ENCODE data around the gene RASD1. TPM values are rescaled to one million over a fixed set of nuclear protein-coding genes. Genes with fewer than 3 reads are reported as not detected.
A peak's percentile ranks its signal among the peaks of the same experiment; 100 is the strongest.

RASD1 gene, protein sequence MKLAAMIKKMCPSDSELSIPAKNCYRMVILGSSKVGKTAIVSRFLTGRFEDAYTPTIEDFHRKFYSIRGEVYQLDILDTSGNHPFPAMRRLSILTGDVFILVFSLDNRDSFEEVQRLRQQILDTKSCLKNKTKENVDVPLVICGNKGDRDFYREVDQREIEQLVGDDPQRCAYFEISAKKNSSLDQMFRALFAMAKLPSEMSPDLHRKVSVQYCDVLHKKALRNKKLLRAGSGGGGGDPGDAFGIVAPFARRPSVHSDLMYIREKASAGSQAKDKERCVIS
- 0.96 TPM for total RNA-seq (ENCODE audit: insufficient read depth, low replicate concordance)

DNA sequence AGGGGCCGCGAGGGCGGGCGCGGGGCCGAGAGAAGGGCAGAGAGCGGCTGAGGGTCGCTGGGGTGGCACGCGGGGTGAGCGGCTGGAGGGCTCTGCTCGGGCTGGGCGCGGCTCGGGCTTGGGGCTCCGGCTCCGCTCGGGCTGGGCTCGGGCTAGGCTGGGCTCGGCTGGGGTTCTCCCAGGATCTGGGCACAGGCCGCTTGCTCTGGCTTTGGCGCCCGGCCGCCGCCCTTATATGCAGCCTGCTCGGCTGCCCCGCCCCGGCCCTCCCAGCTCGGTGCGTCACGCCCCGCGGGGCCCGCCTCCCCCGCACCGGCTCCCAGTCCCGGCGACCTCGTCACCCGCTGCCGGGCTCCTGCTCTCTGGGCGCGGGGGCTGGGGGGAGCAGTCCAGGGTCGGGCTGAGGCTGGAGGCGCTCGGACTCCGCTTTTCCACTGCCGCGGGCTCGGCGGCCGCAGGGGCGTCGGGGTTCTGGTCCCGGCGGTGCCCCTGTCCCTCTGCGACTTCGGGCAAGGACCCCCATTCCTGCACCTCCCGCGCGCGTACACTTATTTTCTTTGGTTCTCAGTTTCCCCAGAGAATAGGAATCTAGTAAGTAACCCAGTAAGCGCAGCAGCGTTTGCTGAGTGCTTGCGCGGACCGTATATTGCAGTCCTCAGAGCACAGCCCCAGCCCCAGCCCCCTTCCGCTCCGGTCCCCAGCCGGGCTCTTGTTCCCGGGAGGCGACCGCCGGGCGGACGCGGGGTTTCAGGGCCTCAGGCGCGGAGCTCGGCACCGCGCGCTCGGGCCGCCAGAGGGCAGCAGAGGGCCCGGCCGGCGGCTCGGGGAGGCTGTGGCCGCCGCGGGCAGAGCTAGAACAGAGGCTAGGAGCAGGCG lies at the start of gene RASD1:
Gene RASD1, minus strand, starts transcription at position 207 of the 876 bp plus-strand sequence. CDS start 214 bp downstream, outside the sequence.
- peak; percentile 85 for DNase-seq (ENCODE audit: low spot score)

DNA sequence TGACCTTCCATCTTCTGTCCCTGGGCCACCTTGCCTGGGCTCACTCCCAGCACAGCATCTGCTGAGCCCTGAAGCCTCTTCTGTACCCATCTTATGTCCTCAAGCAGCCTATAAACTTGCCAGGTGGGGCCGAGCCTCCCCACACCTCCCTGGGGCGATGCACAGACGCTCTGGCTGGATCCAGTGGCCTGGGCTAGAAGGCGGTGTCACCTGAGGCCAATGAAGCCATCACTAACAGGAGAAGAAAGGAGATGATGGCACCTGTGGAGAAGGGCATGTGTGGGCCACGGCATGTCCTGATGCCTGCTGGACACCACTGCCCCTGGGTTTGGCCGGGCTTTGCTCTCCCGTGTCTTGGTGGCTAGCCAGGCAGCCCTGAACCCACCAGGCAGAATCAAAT lies 49.8 kb upstream of the RASD1 start:
- DNase-seq (ENCODE audit: low spot score) = no peak

DNA sequence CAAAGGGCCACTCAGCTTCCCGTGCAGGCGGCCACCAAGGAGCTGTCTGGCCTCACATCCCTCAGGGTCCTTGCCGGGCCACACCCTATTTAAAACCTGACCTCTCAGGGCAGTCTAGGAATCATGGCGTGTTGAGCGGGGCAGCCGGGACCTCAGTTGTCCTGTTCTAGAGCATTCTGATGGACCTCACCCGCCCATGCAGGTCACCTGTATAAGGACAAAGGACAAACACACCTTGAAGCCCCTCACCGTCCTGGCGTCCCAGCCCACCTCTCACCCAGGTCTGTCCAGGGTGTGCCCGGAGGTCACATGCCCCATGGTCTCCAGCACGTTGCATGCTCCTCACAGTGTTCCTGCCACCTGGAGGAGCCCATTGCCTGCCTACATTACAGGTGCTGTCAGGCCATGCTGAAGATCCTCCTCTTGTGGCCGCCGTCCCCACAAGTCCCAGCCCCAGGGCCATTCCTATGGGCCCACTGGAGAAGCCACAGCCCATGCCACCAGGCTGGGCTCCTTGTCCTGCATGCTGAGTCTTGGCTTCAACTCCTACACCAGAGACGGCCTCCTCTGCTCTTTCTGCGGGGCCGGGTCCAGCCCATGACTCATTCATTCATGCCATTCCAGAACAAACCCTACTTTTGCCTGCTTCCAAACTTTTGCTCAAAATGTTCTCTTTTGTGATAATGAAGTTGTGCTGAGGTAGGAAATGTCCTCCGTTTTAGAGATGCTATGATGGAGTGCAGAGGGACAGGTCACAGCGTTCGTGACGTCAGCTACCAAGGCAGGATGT lies 49.0 kb upstream of the RASD1 start:
- DNase-seq (ENCODE audit: low spot score) = peak; percentile 80

DNA sequence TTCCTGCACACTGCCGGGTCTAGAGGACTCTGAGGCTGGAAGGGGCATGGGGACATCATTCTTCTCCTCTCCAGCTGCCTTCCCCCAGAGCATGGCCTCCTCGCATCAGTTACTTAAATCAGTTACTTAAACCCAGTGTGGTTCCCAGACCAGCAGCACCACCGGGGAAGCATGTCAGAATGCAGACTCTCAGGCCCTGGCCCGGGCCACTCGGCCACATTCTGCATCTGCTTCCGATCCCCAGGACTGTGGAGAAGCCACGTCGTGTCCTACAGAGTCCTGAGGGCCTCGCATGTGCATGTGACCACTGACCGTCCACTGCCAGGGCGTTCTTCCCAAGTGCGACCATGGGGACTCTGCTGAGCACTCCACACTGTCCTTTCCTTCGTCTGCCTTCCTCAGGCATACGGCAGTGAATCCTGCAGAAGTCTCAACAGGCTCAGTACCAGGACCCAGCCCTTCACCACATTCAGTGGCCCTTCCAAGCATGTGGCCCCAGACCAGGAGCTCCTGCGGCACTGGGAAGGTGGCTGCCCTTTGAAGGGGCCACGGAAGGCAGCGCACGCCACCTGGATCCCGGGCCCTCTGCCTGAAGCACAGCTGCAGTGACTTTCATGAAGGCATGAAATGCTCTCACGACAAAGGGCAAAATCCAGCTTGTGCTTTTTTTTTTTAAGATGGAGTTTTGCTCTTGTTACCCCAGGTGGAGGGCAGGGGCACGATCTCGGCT lies 46.9 kb upstream of the RASD1 start:
- DNase-seq (ENCODE audit: low spot score) = no peak

DNA sequence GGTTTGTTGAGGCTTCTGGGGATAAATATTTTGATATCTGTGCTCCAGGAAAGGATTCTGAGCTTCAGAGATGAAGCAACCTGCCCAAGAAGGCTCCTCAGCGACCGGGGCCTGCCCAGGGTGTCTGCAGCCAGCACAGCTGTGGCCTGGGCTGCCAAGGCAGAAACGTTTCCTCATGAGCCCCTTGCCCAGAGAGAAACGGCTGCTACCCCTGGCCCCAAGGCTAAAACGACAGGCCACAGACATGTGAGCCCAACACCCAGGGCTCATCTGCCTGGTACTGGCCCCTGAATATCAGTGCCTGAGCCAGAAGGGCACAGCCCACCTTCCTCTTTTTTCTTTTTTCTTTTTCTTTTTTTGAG lies 45.4 kb upstream of the RASD1 start:
- no peak for DNase-seq (ENCODE audit: low spot score)

DNA sequence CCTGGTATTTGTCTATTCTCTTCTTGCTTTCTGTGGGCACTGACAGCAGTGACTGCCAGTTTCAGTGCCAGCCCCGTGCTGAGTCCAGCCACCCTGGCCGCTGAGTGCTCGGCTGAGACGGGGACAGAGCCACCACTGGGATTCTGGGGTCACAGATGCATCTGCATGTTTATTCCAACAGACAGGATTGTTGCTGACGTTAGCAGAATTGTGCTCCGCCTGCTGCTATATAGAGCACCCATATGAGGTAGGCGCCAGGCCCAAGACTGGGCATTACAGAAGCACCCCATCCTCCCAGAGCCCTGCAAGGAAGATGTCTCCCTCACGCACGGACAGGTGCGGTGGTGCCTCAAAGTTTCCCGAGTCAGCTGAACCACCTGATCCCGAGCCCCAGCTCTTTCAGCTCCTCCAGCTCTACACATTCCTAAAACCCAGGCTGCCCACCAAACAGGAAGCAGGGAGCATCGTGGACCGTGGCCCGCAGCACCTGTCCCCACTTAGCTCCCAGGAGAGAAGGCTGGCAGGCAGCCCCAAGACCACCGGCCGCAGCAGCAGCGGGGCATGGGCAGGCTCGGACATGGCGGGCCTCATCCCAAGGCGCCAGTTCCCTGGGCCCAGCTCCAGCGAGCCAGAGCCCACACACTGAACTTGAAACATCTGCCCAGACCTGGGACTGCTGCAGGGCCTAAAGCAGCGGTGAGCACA lies 44.9 kb upstream of the RASD1 start:
- DNase-seq (ENCODE audit: low spot score) = no peak

DNA sequence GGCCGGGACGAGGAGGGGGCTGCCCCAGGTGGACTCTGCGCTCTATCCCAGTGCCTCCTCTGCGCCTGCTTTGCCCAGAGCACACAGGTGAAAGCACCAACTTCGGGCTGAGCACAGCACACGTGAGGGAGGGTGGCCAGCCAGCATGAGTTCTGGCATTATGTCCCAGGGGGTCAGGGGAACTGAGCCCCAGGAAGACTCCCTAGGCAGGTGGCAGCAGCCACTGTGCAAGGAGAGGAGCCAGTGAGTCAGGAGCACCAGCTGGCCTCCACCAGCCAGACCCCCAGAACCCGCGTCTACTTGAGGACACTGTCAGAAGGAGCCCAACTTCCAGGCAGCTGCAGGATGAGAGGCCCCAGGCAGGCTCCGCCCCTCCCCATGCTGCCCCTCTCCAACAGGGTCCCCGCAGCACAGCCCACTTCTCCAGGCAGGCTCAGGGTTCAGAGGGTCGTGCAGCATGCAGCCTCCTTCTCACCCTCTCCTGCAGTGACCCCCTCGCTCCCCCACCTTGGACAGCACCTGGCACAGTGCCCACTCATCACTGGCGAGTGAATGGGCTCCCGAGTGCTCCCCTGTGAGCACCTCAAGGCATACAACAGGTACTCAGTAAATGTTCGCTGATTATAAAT lies 44.2 kb upstream of the RASD1 start:
- DNase-seq (ENCODE audit: low spot score) = no peak

DNA sequence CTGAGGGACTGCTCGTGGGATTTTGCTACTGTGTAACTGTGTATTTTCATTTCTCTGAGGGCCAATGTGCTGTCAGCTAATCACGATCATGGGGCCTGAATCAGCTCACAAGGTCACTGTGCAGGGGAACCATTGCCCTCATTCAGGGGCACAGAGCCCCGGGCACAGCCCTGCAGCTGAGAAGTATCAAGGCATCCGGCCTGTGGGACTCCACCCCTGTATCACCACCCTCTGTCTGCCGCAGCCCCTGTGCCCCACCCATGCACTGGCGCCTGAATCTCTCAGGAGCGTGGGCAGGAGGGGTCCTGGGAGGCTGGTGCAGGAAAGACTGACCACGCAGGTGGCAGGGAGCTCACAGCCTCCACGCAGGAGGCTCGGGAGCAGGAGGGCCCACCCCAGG lies 43.4 kb upstream of the RASD1 start:
- DNase-seq (ENCODE audit: low spot score) = no peak

DNA sequence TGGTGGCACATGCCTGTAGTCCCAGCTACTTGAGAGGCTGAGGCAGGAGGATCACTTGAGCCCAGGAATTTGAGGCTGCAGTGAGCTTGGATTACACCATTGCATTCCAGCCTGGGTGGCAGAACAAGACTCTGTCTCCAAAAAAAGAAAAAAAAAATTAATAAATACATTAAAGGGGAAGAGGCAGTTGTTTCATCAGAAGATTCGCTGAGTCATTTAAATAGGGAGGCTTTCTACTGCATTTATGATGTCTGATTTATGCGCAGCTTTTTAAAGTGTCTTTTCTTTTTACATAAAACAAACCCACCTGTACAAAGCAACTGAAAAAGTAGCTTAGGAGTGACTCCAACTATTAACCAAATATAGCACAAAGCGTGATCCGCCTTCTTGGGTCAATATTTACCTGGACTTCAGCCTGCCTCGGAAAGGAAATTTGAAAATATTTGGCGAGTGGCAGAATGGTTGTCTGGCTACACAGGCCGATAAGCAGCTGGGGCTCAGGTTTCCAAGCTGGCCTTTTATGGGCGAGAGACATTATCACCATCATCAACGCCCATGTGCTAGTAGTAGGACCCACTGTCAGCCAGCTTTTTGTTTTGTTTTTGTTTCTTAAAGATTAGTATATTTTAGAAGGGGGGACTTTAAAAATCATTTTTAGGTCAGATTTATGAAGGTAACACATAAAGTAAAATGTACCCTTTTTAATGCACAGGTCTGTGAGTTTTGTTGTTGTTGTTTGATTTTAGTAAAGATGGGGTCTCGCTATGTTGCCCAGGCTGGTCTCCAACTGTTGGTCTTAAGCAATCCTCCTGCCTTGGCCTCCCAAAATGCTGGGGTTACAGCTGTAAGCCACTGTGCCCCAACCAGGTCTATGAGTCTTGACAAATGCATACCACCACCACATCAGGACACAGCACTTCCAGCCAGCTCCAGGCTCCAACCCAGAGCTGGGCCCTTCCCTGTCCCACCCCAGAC lies 42.5 kb upstream of the RASD1 start:
- no peak for DNase-seq (ENCODE audit: low spot score)

DNA sequence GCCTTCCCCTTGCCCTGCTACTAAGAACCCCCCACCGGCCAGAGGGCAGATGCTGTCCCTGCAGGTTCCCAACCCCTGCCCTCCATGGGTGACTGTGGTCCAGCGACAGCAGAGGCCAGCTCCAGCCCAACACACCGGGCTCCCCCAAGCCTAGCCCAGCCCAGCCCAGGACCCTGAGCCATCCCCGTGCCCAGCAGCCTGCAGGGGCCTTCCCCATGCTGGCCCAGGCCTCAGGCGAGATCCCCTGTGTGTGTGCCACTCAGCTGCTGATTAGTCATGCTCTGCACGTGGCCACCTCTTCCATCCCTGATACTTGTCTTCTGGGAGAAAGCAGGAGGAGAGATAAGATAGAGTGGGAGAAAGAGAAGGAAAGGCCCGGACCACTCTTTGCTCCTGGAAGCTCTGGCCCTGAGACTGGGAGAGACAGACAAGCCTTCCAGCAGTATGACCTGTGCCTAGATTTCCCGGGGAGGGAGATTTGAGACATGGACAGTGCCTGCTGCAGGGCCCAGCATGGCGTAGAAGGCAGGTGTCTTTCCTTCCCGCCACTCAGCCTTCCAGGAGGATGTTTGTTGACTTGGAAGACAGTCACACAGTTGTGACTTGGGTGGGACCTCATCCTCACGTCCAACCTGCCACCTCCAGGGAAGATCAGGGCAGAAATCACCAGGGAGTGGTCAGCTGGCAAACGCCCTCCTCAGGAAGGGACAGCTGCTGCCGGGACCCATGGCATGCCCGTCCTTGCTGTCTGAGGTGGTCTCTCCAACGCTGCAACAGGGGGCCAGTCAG lies 41.3 kb upstream of the RASD1 start:
- DNase-seq (ENCODE audit: low spot score) = no peak

DNA sequence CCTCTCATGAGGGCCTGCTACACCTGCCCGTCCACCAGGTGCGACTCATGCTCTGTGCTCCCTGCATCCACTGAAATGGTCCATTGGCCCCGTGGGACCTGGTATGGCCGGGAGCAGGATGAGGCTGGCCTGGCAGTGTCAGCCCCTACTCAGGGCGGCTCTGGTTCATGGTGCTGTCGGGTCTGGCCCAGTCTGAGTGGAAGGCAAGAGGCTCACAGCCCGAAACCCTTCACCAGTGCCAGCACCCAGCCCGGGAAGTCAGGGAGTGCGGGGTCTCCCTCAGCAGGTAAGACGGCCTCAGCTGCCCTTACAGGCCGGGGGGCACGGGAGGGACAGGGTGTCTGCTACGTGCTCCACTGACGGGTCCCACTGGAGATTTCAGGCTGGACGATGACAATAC lies 40.5 kb upstream of the RASD1 start:
- DNase-seq (ENCODE audit: low spot score) = no peak

DNA sequence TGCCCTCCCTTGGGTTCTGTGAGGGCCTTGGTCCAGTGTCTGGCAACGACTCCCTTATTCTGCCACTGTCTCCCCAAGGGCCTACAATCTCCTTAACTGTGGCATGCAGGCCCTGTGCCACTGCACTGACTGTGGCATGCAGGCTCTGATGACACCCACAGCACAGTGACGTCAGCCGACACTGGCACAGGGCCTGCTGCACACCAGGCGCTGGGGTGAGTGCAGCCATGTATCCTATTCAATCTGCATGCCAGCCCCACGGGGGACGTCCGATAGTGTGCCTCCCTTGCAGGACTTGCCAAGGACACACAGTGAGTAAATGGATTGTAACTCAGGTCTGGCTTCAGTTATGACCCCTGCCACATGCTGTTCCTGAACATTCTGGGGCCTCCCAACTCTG lies 39.8 kb upstream of the RASD1 start:
- peak; percentile 27 for DNase-seq (ENCODE audit: low spot score)

DNA sequence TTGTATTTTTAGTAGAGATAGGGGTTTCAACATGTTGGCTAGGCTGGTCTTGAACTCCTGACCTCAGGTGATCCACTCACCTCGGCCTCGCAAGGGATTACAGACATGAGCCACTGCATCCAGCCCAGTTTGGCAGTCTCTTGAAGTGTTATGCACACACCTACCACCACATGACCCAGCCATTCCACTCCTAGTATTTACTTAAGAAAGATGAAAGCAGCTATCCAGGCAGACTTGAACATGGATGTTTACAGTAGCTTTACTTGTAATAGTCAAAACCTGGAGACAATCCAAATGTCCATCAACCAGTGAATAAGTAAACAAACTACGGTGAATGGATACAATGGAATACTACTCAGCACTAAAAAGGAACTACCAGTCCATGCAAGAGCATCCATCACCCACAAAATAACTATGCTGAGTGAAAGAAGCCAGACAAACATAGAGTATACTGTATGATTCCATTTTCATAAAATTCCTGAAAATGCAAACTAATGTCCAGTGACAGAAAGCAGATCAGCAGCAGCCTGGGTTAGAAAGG lies 37.8 kb upstream of the RASD1 start:
- DNase-seq (ENCODE audit: low spot score) = no peak

DNA sequence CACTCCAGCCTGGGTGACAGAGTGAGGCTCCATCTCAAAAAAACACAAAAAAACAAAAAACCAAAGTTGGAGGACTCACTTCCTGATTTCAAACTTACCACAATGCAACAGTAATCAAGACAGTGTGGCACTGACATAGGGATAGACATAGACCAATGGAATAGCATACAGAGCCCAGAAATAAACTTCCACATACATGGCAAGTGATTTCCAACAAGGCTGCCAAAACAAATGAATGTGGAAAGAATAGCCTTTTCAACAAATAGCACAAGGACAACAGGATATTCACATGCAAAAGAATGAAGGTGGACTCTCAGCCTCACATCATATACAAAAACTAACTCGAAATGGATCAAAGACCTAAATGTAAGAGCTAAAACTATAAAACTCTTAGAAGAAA lies 36.8 kb upstream of the RASD1 start:
- no peak for DNase-seq (ENCODE audit: low spot score)

DNA sequence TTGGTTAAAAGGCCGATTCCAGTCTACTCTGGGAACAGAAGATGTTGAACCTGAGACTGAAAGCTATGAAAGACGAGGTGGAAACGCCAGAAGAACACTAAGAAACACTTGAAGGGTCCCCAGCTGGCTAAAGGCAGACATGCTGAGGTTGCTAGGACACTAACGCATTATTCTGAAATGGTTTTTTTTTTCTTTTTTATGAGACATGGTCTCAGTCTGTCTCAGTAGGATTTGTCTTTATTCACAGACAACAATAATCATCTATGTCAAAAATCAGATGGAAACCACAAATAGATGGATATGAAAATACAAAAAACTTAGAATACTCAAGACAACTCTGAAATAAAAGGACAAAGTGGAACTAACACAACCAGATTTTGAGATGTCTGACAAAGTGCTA lies 35.0 kb upstream of the RASD1 start:
- DNase-seq (ENCODE audit: low spot score) = no peak

DNA sequence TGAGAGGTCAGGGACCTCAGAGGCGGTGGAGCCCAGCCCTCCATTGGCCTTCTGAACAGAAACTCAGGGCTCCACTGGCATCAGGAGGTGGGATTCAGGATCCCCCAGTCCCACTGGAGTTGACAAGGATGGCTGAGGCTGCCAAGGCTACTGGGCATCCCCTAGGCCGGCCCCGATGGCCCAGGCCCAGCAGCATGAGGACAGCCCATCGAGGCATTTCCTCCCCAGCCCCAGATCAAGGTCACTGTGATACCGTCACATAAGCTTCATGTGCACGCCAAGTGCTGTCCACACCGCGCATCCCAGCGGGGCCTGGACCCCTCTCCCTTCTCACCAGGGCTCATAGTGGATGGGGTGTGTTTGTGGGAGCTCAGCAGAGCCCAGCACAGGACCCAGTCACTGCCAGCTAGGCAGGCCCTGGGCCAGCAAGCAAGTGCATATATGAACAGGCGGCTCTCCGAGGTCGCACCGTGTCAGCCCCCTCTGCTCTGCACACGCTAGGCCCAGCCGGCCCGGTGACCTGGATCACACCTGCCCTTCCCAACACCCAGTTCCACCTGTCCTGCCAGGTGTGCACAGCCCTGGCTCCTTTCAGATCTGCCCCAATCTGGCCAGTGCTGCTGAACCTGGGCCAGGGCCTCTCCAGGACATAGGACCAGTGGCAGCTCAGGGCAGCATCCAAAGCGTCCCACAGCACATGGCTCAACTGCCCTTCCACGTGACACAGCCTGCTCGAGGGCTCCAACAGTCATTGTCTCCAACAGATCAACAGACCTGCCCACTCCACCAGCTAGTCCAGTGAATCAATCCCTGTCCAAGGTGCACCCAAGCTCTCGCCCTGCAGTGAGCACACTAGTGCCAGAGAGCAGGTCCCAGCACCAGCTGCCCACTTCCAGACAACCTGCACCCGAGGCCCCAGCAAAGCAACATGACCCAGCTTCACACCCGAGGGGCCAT lies 32.8 kb upstream of the RASD1 start:
- DNase-seq (ENCODE audit: low spot score) = no peak

DNA sequence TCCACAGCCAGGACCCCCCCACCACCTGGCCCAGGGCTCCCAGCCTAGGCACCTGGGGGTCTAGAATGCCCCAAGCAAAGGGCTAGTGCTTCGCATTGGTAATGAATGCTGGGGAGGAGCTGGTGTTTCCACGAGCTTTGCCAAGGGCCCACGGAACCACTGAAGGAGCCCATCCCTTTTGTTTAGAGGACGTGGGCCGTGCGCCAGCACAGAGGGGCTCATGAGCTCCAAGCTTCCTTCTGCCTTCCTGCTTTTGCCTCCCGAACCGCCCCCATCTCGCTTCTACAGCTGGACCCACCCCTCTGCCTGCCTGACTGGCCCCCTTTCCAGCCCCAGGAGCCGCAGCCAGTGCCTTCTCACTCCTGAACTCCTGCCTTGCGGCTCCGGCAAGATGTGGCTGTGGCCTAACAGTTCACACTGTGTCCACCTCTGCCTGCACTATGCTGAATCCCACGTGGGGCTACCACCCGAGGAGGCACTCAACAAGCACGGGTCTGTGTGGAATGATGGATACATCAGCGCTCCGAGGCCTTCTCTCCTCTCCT lies 31.8 kb upstream of the RASD1 start:
- DNase-seq (ENCODE audit: low spot score) = no peak
